Measurements from ENCODE around the gene TXNDC5. TPM values are rescaled to one million over a fixed set of nuclear protein-coding genes. Genes with fewer than 3 reads are reported as not detected.

TXNDC5 gene
- total RNA-seq, 1 experiment from 2014 or later: 162 TPM

GRCh38 chr6:7888587-7889357 lies 21.8 kb downstream of the TXNDC5 start:
- ATAC-seq (no peak), DNase-seq (ENCODE audit: low read depth, low spot score) (no peak)
- Histone ChIP-seq H2AFZ (ENCODE audit: low read depth, low read length, poor library complexity, severe bottlenecking) (no peak overlapping the region), H3K4me1 (ENCODE audit: control insufficient read depth in 1 of 2, insufficient read depth in 2 of 2, low read length in 2 of 2) (no peaks in the 10 kb centered on the region), H3K9ac (ENCODE audit: low read length) (no peak overlapping the region), H3K79me2 (ENCODE audit: insufficient read depth, low read length) (peaks cover 16% of the 10 kb centered on the region; the same call in 1 of the 2 replicates), H3K4me3 (replicated peaks in 1 of 2; ENCODE audit: low read depth in 1 of 2, low read length in 2 of 2) (no peak overlapping the region), H3K9me3 (ENCODE audit: control insufficient read depth in 1 of 2, insufficient read depth in 1 of 2, low read depth in 1 of 2, low read length in 2 of 2) (no peaks in the 10 kb centered on the region), H3K4me2 (ENCODE audit: low read length) (no peak overlapping the region), H4K20me1 (ENCODE audit: insufficient read depth) (no peaks in the 10 kb centered on the region), H3K27ac (ENCODE audit: low read depth, low read length) (no peak overlapping the region), H3K36me3 (ENCODE audit: control insufficient read depth in 1 of 2, insufficient read depth in 2 of 2, low read length in 2 of 2) (peaks cover 55 to 84% of the 10 kb centered on the region in 2 experiments), H3K9me2 (ENCODE audit: insufficient read depth) (no peaks in the 10 kb centered on the region), H3K27me3 (ENCODE audit: insufficient read depth, low read length) (no peaks in the 10 kb centered on the region)
- POLR2A ChIA-PET: no interaction called here
- RAD21 ChIA-PET (ENCODE audit: low non-redundant PET in 1 of 2, low total read pairs in 2 of 2, uncharacterized antibody in 2 of 2, unreplicated experiment in 2 of 2): no interaction called here
- intact Hi-C loops (cut with micrococcal nuclease): no loop called here
- CTCF ChIA-PET: no interaction called here
- no peak for TF ChIP-seq RAD21 (IDR thresholded peaks at IDR 0.05; ENCODE audit: low read depth)
- no TSS peak for BruUV-seq (replicated peaks)

- Histone ChIP-seq H3K27ac (ENCODE audit: low read depth, low read length) (no peak overlapping the region), H3K36me3 (ENCODE audit: control insufficient read depth in 1 of 2, insufficient read depth in 2 of 2, low read length in 2 of 2) (peaks cover 62 to 89% of the 10 kb centered on the region in 2 experiments), H3K4me2 (ENCODE audit: low read length) (no peak overlapping the region), H3K79me2 (ENCODE audit: insufficient read depth, low read length) (peaks cover 16% of the 10 kb centered on the region; the same call in 1 of the 2 replicates), H3K9ac (ENCODE audit: low read length) (no peak overlapping the region), H3K9me3 (ENCODE audit: control insufficient read depth in 1 of 2, insufficient read depth in 1 of 2, low read depth in 1 of 2, low read length in 2 of 2) (no peaks in the 10 kb centered on the region), H2AFZ (ENCODE audit: low read depth, low read length, poor library complexity, severe bottlenecking) (no peak overlapping the region), H3K4me3 (replicated peaks in 1 of 2; ENCODE audit: low read depth in 1 of 2, low read length in 2 of 2) (no peak overlapping the region), H4K20me1 (ENCODE audit: insufficient read depth) (no peaks in the 10 kb centered on the region), H3K4me1 (ENCODE audit: control insufficient read depth in 1 of 2, insufficient read depth in 2 of 2, low read length in 2 of 2) (no peaks in the 10 kb centered on the region), H3K9me2 (ENCODE audit: insufficient read depth) (no peaks in the 10 kb centered on the region), H3K27me3 (ENCODE audit: insufficient read depth, low read length) (no peaks in the 10 kb centered on the region)
- intact Hi-C loops (cut with micrococcal nuclease): no loop called here
- ChIA-PET RAD21 (ENCODE audit: low non-redundant PET in 1 of 2, low total read pairs in 2 of 2, uncharacterized antibody in 2 of 2, unreplicated experiment in 2 of 2) (no interaction called here), POLR2A (no interaction called here), CTCF (no interaction called here)
- BruUV-seq (replicated peaks): no TSS peak
- DNase-seq (ENCODE audit: low read depth, low spot score): no peak
- no peak for ATAC-seq
- TF ChIP-seq POLR2AphosphoS5 (IDR thresholded peaks at IDR 0.05; ENCODE audit: low read depth, low read length) (no peak), ZNF274 (IDR thresholded peaks at IDR 0.05; ENCODE audit: low read depth, low read length) (no peak), TCF7L2 (IDR thresholded peaks at IDR 0.05; ENCODE audit: borderline replicate concordance, extremely low read depth, insufficient read depth, insufficient read length) (no peak), REST (IDR thresholded peaks at IDR 0.05; ENCODE audit: low read depth) (no peak), EZH2phosphoT487 (IDR thresholded peaks at IDR 0.05; ENCODE audit: borderline replicate concordance) (no peak), EZH2 (IDR thresholded peaks at IDR 0.05) (no peak), EGR1 (IDR thresholded peaks at IDR 0.05; ENCODE audit: low read depth) (no peak), CBX3 (IDR thresholded peaks at IDR 0.05; ENCODE audit: low read depth) (no peak), JUND (IDR thresholded peaks at IDR 0.05) (no peak)
Measured at GRCh38 chr6:7887278-7887991, 23.2 kb downstream of the TXNDC5 start.
